Suppressor macrophage treated with lipopolysaccharide for 4 hours (primary cell): Measurements from ENCODE around the gene IQSEC3.
A peak's percentile ranks its signal among the peaks of the same experiment; 100 is the strongest.
"Not testable (repeated sequence)": the region's sequence is repeated elsewhere in the genome, so short reads cannot be mapped to it uniquely, and the experiment has no call there.

ENCODE experiments used
- DNase-seq: peaks from one replicate; pipeline ENCODE4 v3.0.0-alpha.2; 2020

The IQSEC3 gene

DNA sequence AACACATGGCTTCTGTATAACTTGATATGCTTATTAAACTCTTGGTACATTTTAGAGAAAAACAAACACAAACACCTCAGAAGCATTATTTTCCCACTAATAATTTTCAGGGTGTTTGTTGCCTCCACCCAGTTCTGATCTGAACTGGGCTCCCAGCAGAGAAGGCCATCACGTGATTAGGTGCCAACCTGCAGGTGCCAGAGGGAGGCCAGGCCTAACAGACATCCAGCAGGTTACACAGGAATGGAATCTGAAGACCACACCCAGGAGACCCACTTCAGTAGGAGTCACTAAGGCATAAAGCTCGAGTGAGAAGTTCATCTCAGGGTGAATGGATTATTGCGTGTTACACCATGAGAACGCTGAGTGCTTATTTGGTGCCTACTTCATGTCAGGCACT lies 138.5 kb downstream of the IQSEC3 start:
- DNase-seq = no peak

DNA sequence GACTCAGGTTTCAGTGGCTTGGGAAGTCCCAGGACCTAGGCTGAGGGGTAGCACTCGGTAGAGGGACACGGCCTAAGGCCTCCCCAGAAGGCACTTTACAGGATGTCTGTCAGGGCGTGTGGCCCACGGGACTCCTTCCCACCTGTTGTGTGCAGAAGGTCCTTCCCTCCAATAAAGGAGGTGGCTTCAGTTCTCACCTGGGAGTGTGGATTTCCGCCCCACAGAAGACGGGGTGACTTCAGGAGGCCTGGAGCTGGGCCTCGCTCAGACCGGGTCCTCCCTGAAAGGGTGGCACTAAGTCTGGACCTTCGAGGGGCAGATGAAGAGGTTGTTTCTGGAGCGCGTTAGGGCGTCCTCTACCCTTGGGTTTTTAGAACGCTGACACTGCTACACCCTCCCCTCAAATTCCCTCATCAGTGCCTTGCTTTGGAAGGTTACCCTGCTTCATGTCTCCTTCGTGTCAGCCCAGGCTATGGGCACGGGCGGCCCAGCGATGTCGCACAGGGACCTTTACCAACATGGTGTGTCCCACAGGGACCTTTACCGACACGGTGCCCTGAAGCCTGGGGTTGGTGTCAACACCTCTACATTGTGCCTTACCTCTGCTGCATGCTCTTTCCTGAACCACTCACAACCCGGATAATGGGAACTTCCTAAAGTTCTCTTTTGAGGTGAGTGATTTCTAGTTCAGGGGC lies 140.3 kb downstream of the IQSEC3 start:
- DNase-seq = no peak

DNA sequence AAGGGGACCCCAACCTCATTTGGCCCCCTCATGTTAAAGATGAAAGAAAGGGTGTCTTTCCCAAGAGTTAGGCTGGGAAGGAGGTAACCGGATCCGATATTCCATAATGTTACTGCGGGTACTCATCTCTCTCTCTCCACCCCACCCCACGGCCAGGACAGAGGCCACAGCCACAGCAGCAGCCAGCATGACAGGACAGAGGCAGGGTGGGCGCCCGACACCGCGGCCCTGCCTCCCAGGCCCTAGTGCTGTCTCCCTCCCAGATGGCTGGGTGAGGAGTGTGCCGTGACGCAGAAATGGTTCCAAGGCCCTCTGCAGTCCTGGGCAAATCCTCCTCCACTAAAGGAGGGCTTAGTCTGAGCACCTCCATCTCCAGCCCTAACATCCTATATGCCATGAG lies 141.2 kb downstream of the IQSEC3 start:
- DNase-seq = no peak

DNA sequence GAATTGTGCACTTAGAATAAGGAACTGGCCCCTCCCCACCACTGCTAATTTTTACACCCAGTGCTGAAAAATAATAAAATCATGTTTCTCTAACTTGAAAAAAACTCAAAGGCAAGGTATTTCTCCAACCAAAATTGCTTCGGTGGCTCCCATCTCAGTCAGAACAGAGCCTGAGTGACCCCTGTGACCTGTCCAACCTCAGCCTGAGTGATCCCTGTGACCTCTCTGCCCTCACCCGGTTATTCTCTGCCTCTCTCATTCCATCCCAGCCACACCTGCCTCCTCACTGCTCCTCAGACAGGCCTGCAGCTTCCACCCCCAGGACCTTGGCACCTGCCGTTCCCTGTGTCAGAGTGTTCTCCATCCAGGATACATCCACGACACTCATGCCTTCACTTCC lies 142.2 kb downstream of the IQSEC3 start:
- DNase-seq = no peak

DNA sequence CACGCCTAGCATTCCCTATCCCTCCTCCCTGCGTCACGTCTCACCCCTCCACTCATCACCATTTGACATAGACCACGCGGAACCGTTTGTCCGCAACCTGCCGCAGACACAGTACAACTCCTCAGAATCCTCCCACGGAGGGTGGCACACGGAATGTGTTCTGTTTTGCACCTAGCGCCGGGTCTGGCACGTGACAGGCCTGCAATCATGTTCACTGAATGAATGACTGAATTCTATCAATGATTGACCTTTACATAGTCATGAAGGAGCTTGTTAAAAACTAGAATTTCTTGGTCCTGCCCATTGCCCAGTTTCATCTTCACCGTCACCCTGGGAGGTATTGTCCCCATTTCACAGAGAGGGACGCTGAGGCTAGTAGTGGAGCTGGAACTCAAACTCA lies 142.7 kb downstream of the IQSEC3 start:
- DNase-seq = no peak

DNA sequence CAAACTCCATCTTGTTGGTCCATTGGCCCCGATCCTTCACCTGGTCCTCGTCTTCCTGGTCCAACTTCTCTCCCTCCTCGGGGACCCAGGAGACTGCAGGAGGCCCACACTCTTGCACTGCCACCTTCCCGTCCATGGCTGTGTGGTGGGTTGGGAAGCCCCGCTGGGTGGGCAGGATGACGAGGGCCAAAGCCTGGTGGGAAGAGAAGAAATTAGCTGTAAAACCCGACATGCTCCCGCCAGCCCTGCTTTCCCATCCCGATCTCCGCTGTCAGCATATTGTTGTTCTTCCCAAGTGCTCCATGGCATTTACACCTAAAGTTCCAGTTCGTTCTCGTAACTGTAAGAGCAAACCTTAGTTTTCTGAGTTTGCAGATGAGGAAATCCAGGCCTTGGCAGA lies 143.3 kb downstream of the IQSEC3 start:
- no peak for DNase-seq

DNA sequence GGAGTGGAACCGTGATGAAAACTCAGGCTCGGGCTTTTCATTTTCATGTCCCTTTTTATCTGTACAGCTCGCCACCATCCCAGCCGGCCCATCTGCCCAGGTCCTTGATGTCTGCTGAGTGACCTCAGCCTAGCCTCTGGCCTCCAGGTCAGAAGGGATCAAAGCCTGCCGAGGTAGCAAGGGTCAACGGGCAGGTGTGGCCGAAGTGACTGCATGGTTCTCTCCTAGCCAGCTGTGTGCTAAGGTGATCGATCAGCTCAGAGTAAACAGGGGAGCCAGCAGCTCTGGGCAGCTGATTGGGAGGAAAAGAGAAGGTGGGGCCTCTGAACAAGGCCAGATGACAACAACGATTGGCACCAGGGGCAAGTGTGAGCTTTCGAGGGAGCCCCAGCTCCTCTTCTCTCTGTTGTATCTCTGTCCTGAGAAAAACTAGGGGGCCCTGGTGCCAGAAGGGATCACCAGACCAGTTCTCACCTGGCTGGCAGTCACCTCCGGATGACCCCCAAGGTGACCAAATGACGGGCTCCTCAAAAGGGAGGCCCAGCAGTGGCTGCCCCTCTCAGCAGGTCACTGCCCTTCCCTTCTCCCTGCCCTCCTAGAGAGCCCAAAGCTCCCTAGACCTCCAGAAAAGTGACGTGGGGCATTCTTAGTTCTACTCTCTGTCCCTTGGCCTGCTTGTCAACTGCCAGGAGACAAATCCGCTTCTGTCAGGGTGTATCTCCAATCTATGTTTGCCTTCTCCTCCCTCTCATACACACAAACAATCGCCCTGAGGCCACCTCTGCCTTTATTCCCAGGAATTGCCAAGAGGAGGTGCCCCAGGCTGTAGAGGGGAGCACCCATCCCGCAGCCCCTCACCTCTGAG lies 143.9 kb downstream of the IQSEC3 start:
- no peak for DNase-seq

DNA sequence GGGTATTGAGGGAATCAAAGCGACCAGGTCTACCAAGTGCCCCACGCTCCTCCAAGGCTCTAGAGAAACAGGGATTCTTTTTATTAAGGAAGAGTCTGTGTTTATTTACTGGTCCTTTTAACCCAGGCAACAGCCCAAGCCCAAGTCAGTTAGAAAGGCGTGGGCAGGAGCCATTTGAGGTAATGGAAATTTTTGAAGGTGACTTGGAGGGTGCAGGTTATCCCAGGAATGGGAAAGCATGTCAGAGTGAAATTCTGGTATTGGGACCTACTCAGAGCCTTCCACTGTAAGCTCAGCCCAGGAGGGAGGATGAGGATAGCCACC lies 144.5 kb downstream of the IQSEC3 start:
- DNase-seq = no peak

DNA sequence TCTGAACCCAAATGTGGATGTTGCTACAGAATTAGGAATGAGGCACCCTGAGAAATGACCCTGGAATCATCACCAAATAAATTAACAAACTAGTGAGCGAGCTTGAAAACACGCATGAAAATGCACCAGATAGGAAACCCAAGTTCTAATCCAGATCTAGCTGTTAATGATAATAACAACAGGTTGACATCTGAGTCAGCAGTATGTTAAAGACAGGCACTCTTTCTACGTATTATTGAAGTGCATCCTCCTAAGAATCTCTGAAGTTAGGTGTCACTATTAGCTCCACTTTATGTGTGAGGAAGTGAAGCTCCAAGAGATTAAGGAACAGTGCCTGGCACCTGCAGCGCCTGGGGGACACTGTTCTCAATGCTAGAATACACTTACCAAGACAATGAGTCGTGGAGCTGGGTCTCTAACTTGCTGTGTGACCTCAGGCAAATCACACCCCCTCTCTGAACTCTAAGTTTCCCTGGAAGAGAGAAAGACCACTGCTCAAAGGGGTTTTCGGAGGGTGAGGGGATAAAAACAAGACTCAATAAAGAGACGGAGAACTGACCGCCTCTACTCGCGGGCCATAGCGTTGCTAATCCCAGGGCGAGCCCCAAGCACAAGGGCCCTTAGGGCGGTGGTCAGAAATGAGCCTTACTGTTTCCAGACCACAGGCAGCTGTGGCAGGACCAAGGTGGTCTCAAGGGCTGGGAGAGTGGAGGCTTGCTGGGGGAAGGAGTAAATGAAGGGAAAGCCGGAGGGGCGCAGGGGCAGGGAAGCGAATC lies 145.3 kb downstream of the IQSEC3 start:
- peak; percentile 12 for DNase-seq

DNA sequence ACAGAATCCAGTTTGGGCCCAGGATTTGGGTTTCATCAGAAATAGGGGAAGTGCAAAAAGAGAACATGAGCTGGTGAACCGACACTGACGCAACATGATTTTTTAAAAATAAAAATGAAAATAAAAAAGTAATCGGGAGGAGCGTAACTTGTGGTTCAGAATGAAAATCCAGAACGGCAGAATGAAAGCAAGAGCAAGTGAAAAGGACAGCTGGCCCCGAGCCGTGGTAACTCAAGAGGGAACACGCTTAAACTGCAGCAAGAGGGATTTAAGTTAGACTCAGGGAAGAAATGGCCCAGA lies 145.8 kb downstream of the IQSEC3 start:
- DNase-seq = peak; percentile 91

DNA sequence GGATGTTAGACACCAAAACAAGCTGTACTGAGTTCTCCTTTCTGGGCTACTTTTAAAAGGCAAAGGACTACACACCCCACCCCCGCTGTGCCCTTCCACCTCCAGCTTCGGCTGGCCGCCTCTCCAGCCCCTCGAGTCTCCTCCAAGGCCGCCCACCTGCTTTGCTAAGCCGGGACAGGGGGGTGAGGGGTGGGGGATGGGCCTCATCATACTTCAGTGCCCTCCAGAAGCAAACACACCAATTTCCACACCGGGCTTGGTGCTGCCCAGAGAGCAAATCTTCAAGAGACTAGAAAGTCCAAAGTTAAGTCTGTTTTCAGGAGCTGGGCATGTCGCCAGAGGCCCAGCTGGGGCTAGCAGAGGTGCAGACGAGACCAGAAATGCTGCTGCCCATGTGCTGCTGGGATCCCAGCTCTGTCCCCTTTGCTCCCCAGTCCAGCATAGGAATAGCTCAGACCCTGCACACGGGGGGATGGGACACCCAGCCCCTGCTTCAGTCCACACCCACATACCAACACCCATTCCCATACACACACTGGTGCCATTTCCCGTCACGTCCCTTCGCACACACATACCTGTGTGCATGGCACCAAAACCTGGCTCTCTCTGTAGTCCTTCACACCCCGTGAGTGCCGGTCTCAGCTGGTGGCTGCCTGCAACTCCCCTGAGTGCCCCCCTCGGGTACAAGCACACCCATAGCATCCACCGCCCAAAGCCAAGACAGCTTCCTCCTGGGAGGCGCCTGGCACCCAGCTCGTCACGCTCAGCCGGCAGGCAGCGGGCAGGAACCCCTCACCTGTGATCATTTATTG lies 146.4 kb downstream of the IQSEC3 start:
- peak; percentile 16 for DNase-seq

DNA sequence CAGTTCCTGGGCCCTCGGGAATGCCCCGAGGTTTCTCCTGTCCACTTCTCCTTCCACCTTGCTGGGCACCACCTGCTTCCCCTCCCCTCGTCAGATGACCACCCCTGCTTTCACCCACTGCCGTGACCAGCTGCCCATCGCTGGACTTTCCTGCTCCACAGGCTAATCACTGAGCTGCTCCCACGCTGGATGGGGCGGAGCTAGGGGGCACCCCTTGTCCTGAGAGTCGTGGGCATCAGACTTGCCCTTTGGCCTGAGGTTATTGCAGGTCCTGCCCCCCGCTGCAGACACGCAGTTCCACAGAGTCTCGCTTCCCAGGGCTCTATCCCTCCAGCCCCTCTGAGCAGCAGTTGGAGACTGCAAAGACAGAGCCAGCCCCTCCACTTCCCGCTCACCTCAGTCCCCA lies 147.0 kb downstream of the IQSEC3 start:
- peak; percentile 21 for DNase-seq

DNA sequence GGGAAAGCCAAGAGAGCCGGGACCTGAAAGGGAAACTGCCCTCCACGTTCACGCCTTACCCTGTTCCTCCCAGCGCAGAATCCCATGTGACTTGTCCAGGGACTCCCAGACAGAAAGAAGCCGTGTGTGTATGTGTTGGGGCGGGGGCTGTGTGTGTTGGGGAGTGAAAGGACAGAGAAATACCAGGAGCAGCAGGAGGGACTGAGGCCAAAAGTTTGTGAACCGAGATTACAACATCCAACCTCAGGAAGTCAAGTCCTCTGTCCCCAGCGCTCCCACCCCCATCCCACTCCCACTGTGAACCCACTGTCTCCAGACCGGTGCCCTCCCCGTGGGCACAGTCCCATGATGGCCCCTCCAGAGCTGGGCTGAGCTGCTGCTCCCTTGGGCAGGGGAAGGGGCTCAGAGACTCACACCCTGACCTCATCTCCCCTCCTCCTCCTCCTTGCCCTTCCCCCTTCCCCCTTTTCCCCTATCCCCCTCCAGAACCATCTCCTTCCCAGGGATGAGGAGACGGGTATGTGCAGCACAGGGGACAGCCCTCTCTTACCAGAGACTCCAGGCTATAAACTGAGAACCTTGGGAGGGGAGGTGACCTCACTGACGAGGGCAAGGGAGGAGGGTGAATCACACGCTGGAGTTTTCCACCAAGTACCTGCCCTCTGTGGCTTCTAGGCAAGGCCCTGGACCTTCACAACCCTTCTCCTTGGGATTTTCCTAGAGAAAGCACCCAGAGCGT lies 147.6 kb downstream of the IQSEC3 start, which contains the start of gene SLC6A12:
TSS of gene SLC6A12 (minus strand) at position 155 of the 739 bp plus-strand sequence. CDS start 4,171 bp downstream, outside the sequence.
- peak; percentile 81 for DNase-seq

DNA sequence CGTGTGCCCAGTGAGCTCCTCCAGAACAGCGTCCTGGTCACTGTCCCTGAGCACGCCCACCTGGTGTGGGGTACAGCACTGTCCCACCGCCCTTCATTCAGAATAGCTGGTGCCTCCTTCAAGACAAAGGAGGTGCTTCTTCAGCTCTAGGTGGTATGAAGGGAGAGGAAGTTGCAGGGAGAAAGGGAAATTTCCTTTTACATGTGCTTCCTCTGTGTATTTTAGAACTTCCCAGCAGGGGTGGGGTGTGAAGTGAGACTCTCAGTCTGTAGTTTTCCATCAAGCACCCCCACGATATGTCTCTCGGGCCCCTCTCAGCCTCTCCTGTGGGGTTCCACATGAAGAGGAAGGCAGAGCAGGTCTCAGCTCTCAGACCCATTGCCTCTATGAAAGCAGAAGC lies 148.5 kb downstream of the IQSEC3 start:
- no peak for DNase-seq

DNA sequence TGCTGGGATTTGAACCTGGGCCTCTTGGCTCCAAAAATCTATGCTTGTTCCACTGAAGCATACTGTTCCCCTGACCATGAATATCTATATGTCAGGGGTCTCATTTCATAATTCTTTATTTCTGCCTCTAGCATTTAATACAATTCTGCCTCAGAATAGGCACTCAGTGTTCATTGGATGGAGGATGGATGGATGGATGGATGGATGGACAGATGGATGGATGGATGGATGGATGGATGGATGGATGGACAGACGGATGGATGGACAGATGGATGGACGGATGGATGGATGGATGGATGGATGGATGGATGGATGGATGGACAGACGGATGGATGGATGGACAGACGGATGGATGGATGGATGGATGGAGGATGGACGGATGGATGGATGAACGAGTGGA lies 150.5 kb downstream of the IQSEC3 start:
- not testable (repeated sequence) for DNase-seq

DNA sequence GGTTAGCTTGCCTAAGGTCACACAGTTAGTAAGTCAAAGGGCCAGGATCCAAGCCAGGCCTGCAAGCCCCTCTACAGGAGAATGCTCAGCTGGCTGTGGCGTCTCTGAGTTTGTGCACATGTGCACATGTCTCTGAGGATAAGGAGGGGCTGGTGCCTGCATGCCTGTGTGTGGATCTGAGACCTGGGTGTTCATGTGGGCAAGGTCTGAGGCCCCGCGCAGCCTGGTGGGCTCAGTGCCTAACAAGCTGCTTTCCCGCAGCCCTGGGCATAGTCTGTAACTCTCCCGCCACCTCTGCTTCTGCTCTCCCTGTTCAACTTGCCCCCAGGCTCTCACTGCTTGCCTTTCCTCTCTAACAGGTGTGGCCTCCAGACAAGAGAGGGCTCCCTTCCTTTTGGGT lies 151.7 kb downstream of the IQSEC3 start:
- DNase-seq = no peak

DNA sequence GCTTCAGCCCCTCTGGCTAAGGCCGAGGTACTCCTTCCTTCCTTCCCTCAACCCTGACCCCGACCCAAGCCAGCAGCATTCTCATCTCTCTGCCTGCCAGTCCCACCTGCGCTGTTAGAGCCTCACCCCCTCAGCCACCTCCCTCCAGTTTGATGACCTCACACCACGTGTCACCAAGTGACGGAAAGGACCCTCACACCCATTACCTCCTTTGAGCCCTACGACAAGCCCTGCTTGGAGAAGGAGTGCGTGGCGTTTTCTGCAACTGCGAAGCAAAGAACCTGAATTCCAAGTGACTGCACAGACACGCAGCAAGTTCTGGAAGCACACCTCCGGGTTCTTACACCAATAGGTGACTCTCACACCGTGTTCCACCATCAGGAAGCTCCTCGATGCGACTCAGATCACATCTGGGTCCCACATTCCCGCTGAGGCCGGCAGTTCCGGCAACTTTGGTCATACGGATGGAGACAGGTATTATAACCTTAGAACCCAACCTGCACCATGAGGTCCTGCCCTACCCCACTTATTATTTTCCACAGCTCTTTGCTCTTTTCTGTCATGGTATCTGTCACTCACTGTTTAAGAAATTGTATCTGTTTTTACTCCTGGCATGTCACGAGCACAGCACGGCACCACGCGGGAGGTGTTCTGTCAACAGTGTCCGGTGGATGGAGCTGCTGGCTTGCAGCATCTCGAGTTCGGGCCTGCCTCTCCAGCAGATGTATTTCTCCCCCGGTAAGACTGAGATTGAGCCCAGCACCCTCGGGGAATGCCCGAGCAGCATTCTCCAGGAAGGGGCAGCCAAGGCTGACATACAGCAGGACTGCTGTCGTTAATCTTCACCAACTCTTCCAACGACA lies 152.4 kb downstream of the IQSEC3 start:
- no peak for DNase-seq

DNA sequence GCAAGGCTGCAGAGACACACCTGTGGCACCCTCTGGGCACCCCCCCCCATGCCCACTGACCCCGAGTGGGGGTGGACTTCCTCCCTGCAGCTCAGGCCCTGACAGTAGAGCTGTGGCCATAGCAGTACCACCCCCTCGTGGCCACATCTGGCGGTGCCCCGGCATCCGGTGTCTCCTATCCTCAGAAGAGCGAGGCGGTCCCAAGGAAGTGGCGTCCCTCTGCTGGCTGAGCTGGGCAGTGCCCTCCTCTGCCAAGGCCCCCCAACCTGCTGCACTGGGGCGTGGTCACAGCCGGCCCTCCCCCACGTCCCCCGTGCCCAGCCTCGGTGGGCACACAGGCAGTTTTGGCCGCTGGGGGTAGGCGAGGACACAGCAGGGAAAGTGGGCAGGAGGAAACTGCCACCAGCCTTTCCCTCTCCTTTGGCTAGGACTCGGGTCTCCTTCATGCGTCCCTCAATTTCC lies 153.4 kb downstream of the IQSEC3 start:
- peak; percentile 91 for DNase-seq

DNA sequence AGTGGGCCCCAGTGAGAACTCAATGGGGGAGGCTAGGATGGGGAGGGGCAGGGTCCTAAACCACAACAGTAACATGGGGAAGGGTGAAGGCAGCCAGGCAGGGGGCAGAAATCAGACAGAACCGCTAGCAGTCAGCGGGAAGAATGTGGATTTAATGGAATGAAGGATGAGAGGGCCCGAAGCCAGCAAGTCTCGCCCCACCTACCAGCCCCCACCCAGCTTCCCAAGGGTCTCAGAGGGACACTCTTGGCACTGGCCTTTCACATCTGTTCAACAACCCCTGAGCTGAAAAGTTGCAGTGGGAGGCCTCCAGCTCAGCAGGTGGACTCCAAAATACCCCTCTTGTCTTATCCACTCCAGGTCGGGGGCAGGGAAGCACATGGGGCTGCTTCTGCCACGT lies 153.9 kb downstream of the IQSEC3 start:
- no peak for DNase-seq

DNA sequence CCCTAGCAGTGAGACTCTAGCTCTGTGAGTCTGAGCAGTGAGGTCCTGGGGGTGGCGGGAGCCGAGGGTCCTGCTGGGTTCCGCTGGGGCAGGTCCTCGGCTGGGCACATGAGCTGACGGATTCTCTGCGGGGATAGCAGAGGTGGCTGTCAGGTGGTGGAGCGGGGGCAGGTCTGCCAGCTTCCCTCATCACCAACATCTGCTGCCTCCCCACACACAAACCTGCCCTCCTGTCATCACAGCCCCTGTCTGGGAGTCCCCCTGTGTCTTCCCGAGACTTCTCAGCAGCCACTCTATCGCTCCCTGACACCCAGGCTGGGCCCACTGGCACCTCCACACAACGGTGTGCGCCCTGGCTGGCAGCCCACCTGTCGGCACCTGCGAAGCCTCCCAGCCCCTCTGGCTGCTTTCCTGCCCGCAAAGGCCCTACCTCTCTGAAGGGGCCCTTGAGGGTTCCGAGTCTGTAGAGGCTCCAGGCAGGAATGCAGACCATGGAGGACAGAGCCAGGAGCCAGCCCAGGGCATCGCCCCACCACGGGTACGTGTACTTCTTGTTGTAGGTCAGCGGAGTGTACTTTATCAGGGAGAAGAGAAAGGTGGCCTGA lies 154.5 kb downstream of the IQSEC3 start:
- no peak for DNase-seq

DNA sequence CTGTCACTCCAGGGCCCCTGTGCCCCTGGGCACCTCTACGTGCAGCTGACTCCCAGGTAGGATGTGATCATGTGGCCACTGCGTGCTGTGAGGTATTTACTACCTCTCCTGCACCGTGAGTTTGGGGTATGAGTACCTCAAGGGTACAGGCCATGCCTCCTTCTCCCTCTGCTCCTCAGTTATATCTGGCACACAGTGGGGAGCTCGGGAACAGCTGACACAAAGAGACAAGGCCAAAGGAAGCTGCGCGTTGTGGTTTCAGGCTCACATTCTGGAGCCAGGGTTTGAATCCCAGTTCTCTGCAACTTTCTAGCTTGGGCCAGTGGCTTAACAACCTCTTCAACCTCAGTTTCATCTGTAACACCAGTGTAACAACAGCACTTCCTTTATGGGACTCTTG lies 155.2 kb downstream of the IQSEC3 start:
- no peak for DNase-seq
